Left lung (tissue), 10 donors: ENCODE results near the gene CTIF. TPM values are rescaled to one million over a fixed set of nuclear protein-coding genes. Genes with fewer than 3 reads are reported as not detected.

Source experiments
- ATAC-seq: fragments of 200-7000 bp; cut with Tn5 transposase; one replicate; pipeline ENCODE4 v1.9.1; 2020; ENCODE audit warnings: moderate library complexity
- DNase-seq, 4 donors: peaks; one replicate each; pipeline ENCODE4 v3.0.0-alpha.2; 2013 to 2020
- H3K27ac ChIP-seq, 2 donors: fragments of 200-600 bp; sonication (generic) in 1 of 2; one replicate each; pipeline versions ENCODE4 v1.5.0 to v1.8.0; 2020 to 2021
- H3K27me3 ChIP-seq, 2 donors: fragments of 200-600 bp; sonication (generic) in 1 of 2; one replicate each; pipeline versions ENCODE4 v1.5.0 to v1.8.0; 2020 to 2021
- H3K36me3 ChIP-seq, 2 donors: fragments of 200-600 bp; sonication (generic) in 1 of 2; one replicate each; pipeline versions ENCODE4 v1.5.0 to v1.8.0; 2020 to 2021
- H3K4me1 ChIP-seq, 2 donors: fragments of 200-600 bp; one replicate each; pipeline ENCODE4 v1.8.0; 2021
- H3K4me3 ChIP-seq, 2 donors: fragments of 200-600 bp; sonication (generic) in 1 of 2; one replicate each; pipeline versions ENCODE4 v1.5.0 to v1.8.0; 2020 to 2021; ENCODE audit warnings: mild to moderate bottlenecking in 1 of 2
- H3K9me3 ChIP-seq, 2 donors: fragments of 200-600 bp; sonication (generic) in 1 of 2; one replicate each; pipeline versions ENCODE4 v1.5.0 to v1.8.0; 2020 to 2021
- CTCF ChIP-seq, 2 donors: fragments of 200-600 bp; sonication (generic) in 1 of 2; IDR thresholded peaks; one replicate each; pipeline versions ENCODE4 v1.5.0 to v1.8.0; 2021; ENCODE audit warnings: antibody characterized with exemption in 2 of 2
- intact Hi-C, 2 donors: fragments of 100-400 bp; cut with DNase I; formaldehyde crosslinking; loops; one replicate each; pipeline versions ENCODE4 v1.11.2 to v1.14.2; 2022
- polyA plus RNA-seq, 6 donors: library from polyadenylated mRNA; unstranded; fragments of 120-200 nt; gene quantifications; one replicate each; pipeline ENCODE4 v1.2.1, GENCODE V29; 2013; ENCODE audit not compliant: insufficient read length in 6 of 6
- total RNA-seq, 2 donors: library from RNA; stranded (reverse); fragmentation: NEBNext Ultra II Directional; extraction: Animal tissue kit (Norgen Biotek cat#: 25700); gene quantifications; one replicate each; pipeline ENCODE4 v1.2.1, GENCODE V29; 2021
- donor health status: DM: no; HTN: yes; CAD: no.
- donor health status: DM: no; HTN: no; CAD: no.

CTIF gene
- total and polyA plus RNA-seq, 8 donors, result 24.9 to 46.1 (median 34.9) TPM

- no peak overlapping the region for H3K27ac ChIP-seq
- ATAC-seq (no peak), DNase-seq (no peak)
- intact Hi-C loops, result no loop called here
- no peak for TF ChIP-seq CTCF (IDR thresholded peaks at IDR 0.05)
- no peak overlapping the region for H3K4me3 ChIP-seq
- no peaks in the 10 kb centered on the region for H3K27me3 ChIP-seq
- no peaks in the 10 kb centered on the region for H3K36me3 ChIP-seq
- H3K4me1 ChIP-seq, result no peaks in the 10 kb centered on the region
- no peaks in the 10 kb centered on the region for H3K9me3 ChIP-seq
These were observed 101.9 kb downstream of the CTIF start for GRCh38 chr18:48640566-48641270.

- no peak overlapping the region for H3K4me3 ChIP-seq
- intact Hi-C loops, result no loop called here
- H3K27me3 ChIP-seq, result no peaks in the 10 kb centered on the region
- DNase-seq (no peak), ATAC-seq (no peak)
- no peaks in the 10 kb centered on the region for H3K9me3 ChIP-seq
- H3K27ac ChIP-seq, result no peak overlapping the region
- no peaks in the 10 kb centered on the region for H3K4me1 ChIP-seq
- TF ChIP-seq CTCF (IDR thresholded peaks at IDR 0.05), result no peak
- H3K36me3 ChIP-seq, result no peaks in the 10 kb centered on the region
These were observed 103.2 kb downstream of the CTIF start for GRCh38 chr18:48641981-48642380.

GRCh38 chr18:48642503-48642902, 103.7 kb downstream of the CTIF start:
- TF ChIP-seq CTCF (IDR thresholded peaks at IDR 0.05), result no peak
- Histone ChIP-seq H3K4me3 (no peak overlapping the region), H3K27ac (no peak overlapping the region), H3K36me3 (no peaks in the 10 kb centered on the region), H3K27me3 (no peaks in the 10 kb centered on the region), H3K4me1 (no peaks in the 10 kb centered on the region), H3K9me3 (no peaks in the 10 kb centered on the region)
- intact Hi-C loops, result no loop called here
- no peak for DNase-seq
- no peak for ATAC-seq

- H3K4me3 ChIP-seq, result no peak overlapping the region
- TF ChIP-seq CTCF (IDR thresholded peaks at IDR 0.05), result no peak
- ATAC-seq (no peak), DNase-seq (no peak)
- no peak overlapping the region for H3K27ac ChIP-seq
- H3K4me1 ChIP-seq, result no peaks in the 10 kb centered on the region
- no peaks in the 10 kb centered on the region for H3K9me3 ChIP-seq
- intact Hi-C loops, result no loop called here
- H3K36me3 ChIP-seq, result no peaks in the 10 kb centered on the region
- no peaks in the 10 kb centered on the region for H3K27me3 ChIP-seq
These were observed 104.4 kb downstream of the CTIF start for GRCh38 chr18:48643262-48643661.

GRCh38 chr18:48644029-48644428, 105.2 kb downstream of the CTIF start:
- ATAC-seq, result no peak
- intact Hi-C loops, result no loop called here
- no peaks in the 10 kb centered on the region for H3K36me3 ChIP-seq
- no peak overlapping the region for H3K27ac ChIP-seq
- H3K9me3 ChIP-seq, result no peaks in the 10 kb centered on the region
- H3K4me1 ChIP-seq, result no peaks in the 10 kb centered on the region
- no peak for DNase-seq
- no peak overlapping the region for H3K4me3 ChIP-seq
- H3K27me3 ChIP-seq, result no peaks in the 10 kb centered on the region
- TF ChIP-seq CTCF (IDR thresholded peaks at IDR 0.05), result no peak
